NAMALWA (cell line): Measurements from ENCODE around the gene KRT75.

ENCODE experiments used
- DNase-seq: peaks from one replicate; pipeline ENCODE4 v3.0.0-alpha.2; 2015; ENCODE audit warnings: low spot score

KRT75 gene

DNA sequence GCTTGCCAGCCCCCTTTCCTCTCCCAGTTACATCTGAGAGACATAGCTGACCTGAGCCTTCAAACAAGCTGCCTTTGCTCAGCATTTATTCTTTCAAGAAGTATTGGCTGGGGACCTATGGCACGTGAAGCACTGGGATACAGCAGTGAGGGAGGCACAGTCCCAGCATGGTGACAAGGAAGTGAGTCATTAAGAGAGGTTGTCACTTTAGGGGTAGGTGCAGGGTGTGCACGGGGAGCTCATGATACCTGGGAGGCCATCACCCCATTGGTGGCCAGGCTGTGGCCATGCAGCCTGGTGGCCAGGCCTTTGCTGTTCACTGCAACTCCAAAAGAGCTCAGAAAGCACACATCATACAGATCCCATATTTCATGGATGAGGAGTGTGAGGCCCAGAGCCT lies 5.7 kb upstream of the KRT75 start:
- DNase-seq = no peak

DNA sequence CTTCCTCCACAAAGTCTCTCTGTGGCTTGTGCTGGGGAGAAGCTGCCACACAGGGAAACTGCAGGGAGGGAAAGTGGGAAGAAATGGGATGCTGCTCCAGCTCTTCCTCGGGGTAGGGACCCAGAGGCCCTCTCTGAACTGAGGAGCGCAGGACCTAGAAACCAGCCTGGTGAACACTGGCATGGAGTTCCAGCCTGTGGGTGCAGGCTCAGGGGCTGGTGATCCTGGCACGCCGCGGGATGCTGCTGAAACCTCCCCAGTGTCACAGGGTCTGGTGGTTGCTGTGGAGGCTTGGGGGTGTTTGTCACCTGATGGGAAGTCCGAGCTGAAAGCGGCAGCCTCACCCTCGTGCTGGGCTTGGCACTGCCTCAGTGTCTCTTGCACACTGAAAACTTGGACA lies 5.2 kb upstream of the KRT75 start:
- DNase-seq = no peak

DNA sequence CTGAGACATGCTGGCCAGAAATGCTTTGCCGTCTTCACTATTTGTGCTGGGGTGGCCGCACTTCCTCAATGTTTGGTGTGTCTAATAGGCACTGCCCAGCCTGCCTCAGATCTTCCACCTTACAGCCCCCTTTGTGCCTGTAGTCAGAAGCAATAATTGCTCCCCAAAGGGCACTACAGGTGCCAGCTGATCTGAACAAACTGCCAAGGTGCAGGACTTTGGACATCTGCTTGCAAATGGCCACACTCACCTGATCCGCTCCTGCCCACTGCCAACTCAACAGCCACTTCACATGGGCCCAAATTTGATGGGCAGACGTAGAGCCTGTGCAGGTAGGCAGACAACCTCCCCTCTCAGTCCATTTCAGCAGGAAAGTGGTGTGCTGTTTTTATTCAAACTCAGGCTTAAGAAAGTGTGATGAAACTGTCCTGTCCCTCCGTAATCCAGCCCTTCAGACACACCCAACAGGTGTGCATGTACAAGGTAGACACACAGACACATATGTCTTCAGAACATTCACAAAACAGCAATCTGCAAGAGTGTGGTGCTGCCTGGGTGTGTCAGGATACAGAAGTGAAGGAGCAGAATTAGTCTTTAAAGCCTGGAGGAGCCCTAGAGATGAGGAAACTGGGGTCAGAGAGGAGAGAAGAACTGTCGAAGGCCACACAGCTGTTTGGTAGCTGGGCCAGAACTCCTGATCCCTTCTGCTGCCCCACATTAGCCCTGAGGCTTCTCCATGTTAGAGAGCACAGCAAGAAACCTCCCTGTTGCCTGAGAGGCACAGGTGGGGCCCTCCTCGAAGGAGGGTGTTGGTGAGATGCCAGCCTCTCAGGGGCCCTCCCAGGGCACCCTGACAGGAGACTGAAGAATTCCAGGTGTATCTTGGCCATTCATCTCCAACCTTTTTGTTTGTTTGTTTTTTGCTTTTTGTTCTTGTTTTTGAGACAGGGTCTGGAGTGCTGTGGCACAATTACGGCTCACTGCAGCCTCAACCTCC lies 4.4 kb upstream of the KRT75 start:
- DNase-seq = no peak

DNA sequence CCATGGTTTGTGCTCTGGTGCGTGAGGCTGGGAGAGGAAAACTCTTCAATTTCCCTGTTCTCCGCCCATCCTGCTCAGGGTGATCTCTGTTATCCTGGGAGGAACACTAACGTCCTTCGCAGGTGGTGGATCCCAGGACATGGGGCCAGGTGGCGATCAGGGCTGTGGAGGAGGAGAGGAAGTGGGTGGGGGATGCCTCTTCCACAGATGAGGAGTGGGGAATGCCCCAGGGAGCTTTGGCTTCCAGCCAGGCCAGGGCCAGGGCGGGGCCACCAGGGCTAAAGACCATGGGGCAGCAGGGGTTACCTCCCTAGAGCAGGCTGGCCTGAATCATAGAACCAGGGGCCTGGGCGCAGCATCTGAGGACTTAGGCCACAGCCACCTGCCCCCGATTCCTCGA lies 3.3 kb upstream of the KRT75 start:
- DNase-seq = no peak

DNA sequence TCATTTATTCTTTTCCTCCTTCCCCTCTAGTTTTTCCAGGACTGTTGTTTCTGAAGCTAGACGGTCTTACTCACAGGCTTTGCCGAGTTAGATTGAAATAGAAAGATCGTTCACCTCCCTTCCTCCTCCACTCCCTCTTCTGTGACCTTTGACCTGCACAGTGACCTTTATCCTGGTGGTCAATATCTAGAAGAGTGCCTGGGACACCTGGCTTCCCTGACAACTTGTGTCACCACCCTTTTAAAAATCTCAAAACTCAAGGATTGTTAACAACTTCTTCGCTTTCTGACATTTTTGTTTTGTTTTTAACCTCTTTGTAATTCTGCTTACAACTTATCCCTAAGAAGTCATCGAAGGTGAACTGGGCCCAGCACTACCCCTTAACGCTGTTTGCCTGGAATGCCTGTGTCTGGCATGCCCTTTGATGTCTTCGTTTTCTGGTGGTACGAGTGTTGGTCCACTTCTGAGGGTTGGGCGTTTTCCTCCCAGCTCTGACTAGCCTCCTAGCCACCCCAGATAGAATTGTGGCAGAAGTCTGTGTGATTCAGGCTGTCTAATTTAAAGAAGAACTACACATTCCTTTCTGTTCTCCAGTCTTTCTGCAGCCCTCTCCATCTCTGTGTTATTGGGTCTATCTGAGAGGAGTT lies 2.8 kb upstream of the KRT75 start:
- no peak for DNase-seq

DNA sequence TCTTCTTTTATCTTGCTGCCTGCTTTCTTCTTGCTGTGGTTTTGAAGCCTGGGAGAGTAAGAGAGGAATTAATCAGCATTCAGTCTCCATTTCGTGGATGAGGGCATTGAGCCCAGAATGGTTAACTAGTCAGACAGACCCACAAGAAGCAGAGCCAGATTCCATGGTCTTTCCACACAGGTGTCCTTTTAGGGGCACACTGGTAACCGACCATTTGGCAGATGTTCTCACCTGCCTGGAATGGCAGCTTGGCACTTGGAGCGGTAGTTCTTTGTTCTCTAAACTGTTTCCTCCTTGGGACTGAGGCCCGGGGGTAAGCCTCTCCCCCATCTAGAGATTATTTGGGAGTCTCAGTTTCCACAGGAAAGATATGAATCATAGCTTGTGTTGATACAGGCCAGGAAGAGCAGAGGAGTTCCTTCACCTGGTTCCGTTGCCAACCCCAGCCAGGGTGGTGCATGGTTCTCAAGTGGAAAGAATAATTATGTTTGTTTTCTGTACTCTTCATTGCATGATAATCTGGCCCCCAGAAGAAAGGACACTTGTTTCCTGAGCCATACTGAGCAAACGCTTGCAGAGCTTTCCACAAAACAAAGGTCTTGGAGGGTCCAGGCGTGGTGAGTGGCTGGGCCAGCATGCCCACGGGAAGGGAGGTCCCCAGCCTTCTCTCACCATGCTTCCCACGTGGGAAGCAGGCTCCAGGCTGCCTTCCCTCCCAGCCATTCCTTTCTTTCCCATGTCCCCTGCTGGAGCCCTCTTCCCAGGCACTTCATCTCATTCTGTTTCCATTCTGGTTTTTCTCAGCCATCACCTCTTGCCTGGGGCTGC lies 2.0 kb upstream of the KRT75 start:
- no peak for DNase-seq

DNA sequence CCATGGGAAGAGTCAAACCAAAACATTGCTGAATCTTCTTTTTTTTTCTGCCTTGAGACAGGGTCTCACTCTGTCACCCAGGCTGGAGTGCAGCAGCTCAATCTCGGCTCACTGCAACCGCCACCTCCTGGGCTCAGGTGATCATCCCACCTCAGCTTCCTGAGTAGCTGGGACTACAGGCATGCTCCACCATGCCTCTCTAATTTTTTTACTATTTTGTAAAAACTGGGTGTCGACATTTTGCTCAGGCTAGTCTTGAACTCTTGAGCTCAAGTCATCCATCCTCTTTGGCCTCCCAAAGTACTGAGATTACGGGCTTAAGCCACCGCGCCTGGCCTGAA lies 1.5 kb upstream of the KRT75 start:
- no peak for DNase-seq

DNA sequence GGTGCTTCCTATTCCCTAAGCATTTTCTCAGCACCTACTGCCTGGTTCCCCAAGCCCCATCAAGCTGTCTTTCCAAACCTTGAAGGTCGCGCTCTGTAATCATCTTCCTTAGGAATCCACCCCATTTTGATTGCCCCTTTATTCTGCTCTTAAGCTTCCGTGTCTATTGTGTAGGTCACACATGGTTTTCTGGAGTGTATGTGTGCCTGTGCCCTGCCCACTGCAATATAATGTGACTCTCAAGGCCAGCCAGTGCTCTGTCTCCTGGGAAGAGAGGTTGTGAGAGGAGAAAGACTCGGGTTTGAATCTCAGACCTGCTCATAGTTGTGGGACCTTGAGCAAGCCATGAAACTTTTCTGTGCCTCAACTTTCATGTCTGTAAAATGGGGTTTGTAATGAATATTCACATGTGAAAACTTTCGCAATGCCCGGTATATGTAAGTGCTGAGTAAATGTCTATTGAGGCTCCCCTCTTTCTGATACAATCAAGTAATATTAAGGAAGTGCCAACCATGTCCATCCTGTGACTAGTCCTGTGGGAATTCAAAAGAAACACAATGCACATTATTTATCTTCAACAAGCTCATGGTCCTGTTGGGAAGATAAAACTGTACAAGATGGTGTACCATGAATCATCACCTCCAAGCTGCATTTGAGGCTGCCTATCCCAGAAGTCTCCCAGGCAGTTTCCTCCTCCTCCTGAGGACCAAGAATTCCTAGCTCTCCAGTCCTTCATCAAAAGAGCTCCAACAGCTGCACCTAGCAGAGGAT lies 774 bp upstream of the KRT75 start:
- no peak for DNase-seq

DNA sequence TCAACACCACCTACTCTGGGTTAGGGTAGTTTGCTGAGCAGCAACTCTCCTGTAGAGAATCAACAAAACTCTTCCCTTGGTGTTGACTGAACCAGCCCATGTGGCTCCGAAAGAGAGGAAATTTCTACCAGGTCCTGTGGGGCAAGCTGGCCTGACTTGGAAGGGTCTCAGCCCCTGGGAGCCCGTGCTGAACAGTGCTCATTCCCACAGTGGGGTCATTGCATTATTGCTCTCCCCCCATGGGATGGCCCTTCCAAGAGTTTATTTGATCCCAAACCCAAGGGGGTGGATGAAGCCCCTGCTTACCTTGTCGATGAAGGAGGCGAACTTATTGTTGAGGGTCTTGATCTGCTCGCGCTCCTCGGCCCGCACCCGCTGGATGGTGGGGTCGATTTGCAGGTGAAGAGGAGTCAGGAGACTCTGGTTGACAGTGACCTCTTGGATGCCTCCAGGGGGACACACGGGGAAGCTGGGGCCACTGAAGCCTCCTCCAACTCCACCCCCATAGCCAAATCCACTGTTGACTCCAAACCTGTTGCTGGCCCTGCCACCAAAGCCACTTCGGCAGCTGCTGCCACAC lies 580 bp downstream of the KRT75 start:
- no peak for DNase-seq

DNA sequence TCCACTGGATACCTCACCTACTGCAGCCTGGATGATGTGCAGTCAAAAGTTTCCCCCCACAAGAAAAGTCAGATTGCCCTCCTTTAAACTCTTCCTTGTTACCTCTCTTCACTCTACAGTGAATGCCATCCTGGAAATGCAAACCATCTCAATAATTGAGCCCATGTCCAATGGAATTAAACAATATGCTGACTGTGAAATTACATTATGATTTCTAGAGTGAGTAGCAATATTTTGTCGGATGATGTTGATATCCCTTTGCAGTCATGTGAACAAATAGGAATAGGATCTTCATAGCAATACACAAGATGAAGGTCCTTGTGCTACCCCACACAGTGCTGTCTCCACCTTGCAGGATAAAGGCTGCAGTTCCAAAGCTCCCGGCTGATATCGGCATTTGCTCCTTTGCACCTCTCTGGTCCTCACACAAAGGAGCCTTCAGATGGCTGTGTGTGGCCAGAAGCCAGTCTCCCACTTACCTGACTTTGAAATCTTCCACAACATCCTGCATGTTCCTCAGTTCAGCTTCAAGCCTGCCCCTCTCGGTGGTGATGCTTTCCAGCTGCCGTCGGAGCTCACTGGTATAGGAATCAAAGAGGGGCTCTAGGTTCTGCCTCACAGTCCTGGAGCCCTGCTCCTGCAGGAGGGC lies 1.5 kb downstream of the KRT75 start:
- DNase-seq = no peak

DNA sequence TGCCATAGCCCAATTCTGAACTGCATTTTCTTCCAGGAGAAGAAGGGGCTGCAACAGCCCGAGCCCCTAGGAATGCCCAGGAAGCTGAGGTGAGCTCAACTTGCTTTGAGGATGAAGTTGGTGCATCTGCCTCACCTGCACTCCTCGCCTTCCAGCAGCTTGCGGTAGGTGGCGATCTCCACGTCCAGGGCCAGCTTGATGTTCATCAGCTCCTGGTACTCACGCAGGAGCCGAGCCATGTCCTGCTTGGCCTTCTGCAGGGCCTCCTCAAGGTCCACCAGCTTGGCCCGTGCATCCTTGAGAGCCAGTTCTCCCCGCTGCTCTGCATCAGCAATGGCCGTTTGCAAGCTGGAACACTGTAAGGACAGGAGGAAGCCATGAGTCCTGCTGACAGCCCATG lies 6.0 kb downstream of the KRT75 start:
- no peak for DNase-seq

DNA sequence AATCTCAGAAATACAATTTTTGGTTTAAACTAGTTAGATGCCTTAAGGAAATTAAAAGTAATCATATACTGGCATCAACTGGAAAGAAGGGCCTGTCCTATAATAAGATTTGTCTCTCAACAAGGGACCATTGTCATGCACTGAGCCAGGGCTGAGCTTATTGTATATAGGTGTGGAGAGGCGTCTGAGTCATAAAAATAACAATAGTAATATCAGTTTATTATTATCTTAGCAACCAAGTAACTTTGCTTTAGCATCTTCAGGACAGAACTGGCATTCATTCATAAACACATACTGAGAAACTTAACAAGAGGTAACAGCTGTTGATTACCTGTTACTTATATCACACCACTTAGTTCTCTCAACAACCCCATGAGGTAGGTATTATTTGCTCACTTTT lies 7.1 kb downstream of the KRT75 start:
- no peak for DNase-seq

DNA sequence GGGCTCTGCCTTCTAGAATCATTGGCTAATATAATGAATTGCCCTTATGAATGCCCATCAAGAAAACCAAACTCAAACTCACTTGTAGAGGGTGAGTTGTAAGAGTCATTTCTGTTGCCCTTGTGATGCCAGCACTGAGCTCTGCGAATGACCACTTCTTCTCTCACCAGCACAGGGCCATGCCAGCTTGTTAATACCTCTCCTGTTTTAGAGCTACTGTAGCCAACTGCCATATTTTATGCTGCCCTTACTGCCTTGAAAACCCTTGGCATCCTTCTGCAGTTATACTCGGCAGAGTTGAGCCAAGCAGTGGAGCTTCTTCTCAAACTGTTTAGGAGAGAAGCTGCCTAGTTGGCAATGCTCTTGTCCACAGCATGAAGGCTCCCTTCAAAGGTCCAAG lies 8.1 kb downstream of the KRT75 start:
- DNase-seq = no peak

DNA sequence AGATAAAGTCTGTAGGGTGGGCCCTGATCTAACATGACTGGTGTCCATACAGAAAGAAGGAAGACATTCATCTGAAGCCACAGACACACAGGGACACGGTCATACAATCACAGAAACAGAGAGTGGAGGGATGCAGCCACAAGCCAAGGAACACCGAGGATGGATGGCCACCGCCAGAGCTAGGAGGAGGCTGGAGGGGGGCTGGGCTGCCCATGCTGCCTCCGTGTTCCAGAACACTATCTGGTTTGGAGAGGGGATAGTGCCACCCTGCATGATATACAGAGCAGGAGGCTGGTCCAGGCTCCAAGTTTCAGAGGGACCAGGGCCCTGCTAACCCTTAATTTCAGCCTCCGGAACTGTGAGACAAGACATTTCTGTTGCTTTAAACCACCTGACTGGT lies 8.7 kb downstream of the KRT75 start:
- DNase-seq = no peak

DNA sequence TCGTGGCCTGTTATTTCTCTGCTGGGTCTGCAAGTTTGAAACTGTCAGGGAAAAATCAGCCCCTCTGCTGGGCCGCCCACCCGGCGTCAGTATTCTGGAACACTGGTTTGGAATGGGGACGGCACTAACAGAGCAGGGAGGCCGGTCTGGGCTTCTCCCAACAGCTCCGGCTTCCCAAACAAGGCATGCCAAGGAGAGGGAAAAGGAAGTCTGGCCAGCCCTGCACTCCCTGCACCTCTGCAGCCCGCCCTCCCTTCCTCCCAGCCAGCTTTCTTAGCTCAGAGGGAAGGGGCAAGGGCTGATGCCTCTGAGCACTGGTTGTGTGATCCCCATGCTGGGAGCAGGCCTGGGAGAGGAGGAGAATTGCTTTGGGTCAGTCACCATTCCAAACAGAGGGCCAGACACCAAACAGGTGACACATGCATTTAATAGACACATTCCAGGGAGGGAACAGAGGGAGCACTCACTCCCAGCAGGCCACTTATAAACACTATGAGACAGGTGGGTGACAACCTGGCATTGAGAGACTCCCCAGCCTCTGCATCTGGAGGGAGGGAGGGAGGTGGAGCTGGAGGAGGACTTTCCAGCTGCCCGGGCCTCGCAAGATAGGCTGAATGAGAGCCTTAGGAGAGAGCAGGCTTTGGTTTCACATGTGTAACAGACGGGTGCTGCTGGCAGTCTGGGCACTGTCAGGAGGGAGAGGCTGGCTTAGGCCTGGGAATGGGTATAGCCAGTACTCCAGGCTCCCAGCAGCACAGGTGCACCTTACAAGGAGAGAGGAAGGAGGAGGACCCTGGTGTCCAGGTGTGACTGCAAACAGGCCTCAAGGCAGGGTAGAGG lies 10.3 kb downstream of the KRT75 start:
- no peak for DNase-seq

DNA sequence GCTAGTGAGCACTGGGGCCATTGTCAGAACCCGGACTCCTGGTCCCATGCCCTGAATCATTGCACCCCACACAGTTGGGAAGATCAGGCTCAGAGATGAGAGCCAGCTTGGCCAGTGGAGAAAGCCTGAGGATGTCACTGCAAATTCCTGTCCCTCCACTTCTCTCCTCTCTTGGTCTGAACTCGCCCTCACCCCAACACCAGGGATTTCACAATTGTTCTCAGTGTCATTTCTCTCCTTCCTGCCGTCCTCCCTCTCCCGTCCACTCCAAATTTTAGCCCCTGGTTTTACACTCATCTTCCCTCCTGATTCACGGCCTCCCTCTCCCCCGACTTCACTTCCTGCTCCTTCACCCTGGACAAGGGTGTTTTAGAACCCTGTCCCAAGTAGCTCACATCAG lies 11.1 kb downstream of the KRT75 start:
- DNase-seq = no peak

DNA sequence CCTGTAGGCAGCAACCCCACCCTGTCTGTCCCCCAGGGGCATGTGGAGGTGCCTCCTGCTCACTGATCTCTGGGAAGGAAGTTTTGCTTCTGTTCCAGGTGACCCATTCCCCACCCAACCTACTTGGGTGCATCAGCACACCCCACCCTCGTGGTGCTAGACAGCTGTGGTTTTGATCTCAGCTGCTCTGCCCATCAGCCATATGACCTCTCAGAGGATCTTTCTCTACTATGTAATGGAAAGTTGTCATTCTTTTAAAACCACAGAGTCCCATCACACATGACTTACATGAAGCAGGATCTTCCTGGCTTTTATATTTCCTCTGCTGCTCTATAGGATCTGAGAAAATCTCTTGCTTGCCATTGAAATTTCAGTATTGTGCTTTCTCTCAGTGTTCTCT lies 14.5 kb downstream of the KRT75 start:
- DNase-seq = no peak

DNA sequence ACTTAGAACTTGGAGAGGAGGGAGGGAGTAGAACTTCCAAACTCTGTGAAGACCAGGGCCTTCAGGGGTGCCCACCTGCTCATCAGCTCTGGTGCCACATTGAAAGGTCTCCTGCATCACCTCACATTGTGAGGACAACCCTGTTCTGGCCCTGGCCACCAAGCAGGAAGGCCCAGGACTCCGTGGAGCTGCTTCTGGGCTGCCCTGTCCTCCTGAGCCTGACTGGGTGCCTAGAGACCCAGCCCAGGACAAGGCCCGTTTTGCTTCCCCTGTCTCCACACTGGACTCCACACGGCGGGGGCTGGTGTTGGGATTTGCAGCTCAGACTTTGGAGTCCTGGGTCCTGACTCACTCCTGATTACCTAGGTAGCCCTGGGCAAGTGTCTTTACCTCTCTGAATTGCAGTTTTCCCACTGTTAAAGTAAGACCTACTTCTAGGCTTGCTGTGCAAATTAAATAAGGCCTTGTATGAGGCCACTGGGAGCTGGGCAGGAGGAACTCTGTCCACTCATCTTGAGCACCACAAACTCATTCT lies 15.5 kb downstream of the KRT75 start:
- DNase-seq = no peak

DNA sequence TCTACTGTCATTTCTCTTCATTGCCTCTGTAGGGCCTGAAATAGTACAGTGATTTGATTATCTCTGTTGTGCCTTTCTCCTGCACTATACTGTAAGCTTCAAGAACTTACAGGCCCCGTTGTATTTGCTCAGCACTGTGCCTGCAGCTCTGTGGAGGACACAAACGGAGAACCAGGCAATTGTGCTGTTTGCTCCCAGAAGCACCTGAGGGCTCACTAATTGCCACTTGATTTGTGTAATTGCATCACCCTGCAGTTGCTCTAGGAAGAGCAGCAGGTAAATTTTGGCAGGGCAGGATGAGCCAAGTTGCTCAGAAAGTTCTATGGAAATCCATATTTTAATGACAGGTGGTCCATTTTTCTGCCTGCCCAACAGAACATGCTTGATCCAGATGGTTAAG lies 16.4 kb downstream of the KRT75 start:
- no peak for DNase-seq

DNA sequence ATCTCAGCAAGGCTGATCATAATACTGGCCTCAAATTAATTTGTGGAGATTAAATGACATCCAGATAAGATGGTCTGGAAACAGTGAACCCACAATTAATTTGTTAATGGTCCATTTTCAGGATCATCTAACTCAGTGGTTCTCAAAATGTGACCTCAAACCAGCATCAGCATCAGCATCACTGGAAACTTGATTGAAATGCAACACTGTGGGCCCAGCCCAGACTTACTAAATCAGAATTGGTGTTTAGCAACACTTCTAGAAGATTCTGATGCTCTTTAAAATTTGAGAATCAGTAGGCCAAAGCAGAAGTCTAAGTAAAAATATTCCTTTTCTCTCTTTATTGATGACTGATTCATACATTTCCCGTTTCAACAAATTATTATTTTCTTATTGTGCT lies 17.4 kb downstream of the KRT75 start:
- no peak for DNase-seq
